T-helper 22 cell (primary cell): ENCODE results near the gene DBP.
"Not testable (repeated sequence)": the region's sequence is repeated elsewhere in the genome, so short reads cannot be mapped to it uniquely, and the experiment has no call there.

Experiments used
- DNase-seq: peaks from one replicate; pipeline ENCODE4 v3.0.0-alpha.2; 2020; ENCODE audit warnings: low read depth

Gene DBP

GRCh38 chr19:48639483-48640375 is 2.5 kb upstream of the DBP start:
- no peak for DNase-seq

DNA sequence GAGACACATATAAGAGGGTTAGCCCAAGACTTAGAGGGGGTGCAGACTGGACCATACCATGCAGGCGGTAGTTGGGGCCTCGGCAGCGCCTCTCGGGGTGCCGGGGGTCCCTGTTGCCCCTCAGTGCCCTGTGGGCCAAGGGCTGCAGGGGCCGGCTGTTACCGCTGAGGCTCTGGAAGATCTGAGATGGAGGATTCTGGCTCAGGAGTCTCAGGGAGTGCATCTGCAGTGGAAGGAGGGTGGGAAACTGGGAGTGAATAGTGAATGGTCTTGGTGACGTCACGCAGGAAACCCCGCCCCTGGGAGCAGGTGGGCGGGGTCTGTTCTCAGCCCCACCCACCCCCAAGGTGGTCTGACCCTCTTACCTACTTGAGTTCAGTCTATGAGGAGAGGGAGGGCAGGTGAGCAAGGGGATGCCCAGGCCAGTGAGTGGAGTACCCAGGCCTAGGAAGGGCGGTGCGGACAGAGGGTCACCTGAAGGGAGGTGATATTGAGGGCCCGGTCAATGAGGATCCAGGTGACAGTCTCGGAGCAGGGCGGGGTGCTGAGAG is 1.7 kb upstream of the DBP start:
- DNase-seq: no peak

GRCh38 chr19:48637948-48638830 is 1.0 kb upstream of the DBP start:
- DNase-seq: peak; percentile 83

- peak; percentile 100 for DNase-seq
Observed at GRCh38 chr19:48637449-48637947, 319 bp upstream of the DBP start.

- no peak for DNase-seq
Observed at GRCh38 chr19:48635966-48636858, 967 bp downstream of the DBP start.

DNA sequence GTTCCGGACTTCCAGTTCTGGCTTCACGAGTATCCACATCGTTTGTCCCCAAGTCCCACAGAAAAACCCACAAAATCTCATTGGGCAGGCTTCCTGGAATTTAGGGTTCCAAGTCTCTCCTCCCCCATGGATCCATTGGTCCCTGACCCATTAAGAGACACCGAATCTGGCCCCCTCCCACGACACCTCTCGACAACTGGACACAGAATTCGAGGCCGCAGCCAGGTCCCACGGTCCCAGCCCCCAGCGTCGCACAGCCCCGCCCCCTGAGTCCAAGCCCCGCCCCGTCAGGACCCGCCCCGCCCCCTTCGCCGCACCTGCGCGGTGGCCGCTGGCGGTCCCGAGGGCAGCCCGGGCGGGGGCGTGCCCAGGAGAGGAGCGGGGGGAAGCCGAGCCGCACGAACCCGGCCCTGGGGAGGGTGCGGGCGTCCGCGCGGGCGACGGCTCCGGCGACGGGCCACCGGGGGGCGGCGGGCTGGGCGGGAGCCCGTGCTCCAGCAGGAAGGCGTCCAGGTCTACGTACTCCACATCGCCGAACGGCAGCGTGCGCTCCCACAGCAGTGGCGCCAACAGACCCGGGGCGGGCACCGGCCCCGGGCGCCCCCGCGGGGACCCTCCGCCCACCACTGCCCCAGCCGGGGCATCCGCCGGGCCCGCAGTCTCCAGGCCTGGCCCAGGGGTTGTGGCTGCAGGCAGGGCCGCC is 1.8 kb downstream of the DBP start:
- DNase-seq: peak; percentile 62

DNA sequence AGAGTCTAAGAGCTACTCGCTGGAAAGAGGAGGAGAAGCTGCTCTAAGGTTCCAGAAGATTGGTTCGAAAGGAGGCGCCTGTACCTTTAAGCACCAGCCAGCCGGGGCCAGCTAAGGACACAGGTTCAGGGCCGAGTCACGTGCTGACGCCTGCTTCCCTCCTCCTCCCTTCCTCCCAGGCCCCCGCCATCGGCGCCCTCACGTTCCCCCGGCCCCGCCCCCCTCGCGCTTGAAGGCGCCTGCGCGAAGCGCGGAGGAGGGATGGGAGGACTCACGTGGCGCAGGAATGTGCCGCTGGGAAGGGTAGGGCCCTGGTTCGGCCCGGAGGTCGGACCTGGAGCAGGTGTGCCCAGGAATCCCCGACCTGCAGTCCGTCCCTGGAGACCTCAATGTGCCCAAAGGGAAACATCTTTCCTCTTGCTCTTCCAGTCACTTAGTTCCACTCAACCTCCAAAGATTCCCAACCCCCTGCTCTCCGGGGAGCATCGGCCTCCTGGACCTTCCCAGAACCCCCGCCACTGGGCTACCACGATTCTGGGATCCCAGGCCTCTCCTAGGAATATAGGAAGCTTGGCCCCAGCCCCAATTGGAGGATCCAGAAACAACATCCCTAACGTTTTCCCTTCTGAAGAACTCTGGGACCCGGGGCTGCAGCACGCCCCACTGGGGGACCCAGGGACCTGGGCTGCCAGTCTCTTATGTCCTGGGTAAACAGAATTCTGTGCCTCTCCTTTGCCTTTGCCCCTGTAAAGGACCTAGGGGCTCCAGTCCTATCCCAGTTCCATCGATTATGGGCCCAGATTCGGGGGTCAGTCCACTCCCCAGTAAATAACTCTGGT is 2.5 kb downstream of the DBP start:
- peak; percentile 86 for DNase-seq

GRCh38 chr19:48634036-48634342 is 3.2 kb downstream of the DBP start:
- DNase-seq: no peak

GRCh38 chr19:48633148-48634035 is 3.8 kb downstream of the DBP start:
- DNase-seq: no peak

- no peak for DNase-seq
Observed at GRCh38 chr19:48632692-48633147, 4.5 kb downstream of the DBP start.

DNA sequence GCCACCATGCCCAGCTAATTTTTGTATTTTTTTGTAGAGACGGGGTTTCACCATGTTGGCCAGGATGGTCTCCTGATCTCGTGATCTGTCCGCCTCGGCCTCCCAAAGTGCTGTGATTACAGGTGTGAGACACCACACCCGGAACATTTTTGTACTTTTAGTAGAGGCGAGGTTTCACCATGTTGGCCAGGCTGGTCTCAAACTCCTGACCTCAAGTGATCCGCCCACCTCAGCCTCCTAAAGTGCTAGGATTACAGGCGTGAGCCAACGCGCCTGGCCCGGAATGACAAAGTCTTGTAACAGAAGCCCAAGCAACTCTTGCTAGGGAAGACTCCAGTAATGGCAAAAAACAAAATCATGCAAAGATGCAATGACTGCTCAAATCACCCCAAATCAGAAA is 4.9 kb downstream of the DBP start:
- not testable (repeated sequence) for DNase-seq

DNA sequence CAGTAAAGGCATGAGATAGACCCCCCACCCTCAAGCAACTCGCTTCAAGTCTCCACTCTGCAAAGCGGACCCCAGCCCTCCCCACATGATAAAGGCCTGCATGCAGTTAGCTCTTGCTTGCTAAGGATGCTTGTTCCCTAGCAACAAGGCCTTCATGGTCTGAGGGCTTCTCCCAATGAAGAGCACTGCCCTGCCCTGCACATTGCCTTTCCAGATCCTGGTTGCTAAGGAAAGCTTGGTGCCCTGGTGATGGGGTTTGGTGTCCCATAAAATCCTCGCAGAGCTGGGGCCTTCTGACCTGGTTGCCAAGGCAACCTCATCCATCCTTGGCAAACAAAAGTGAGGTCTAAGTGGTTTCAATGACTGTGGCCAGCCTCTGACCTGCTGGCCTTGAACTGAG is 6.0 kb downstream of the DBP start:
- no peak for DNase-seq

DNA sequence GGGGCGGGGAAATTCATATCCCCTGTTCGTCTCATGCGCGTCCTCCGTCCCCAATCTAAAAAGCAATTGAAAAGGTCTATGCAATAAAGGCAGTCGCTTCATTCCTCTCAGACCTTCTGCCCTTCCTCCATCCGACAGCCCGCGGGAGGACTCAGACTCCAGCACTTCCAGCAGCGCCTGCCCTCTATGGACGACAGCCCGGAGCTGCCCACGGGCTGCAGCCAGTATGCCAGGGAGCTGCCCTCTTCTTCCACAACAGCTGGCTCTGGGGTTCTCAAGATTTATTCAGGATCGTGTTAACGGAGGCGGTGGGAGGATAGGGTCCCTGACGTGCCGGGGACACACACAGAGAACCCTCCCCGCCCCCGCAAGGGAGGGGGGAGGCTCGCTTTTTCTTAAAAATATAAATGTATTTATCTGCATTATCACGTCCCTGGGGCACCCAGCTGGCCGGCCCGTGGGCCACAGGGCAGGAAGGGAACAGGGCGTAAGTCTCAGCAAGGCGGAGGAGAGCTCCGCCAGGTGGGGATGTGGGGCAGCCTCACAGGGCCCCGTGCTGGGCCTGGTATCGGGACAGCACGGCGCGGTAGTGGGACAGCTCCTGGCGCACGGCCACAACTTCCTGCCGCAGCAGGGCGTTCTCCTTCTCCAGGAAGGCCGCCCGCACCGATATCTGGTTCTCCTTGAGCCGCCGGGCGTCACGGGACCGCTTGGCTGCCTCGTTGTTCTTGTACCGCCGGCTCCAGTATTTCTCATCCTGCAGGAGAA is 6.7 kb downstream of the DBP start:
- DNase-seq: no peak

- DNase-seq: no peak
Observed at GRCh38 chr19:48629599-48630295, 7.4 kb downstream of the DBP start.

- no peak for DNase-seq
Observed at GRCh38 chr19:48629297-48629598, 7.9 kb downstream of the DBP start.

- no peak for DNase-seq
Observed at GRCh38 chr19:48628486-48629296, 8.5 kb downstream of the DBP start.

- DNase-seq: no peak
Observed at GRCh38 chr19:48627865-48628314, 9.3 kb downstream of the DBP start.
